GM12892 (cell line): ENCODE results near the gene ROBO4.

Experiments
- POLR2A ChIP-seq: IDR thresholded peaks from 2 replicates; pipeline ENCODE4 v1.6.1; 2011; ENCODE audit warnings: low read depth, low read length, control low read depth
- POLR2AphosphoS5 ChIP-seq: IDR thresholded peaks from 2 replicates; pipeline ENCODE4 v1.6.1; 2011; ENCODE audit warnings: low read depth, low read length, control low read depth
- TAF1 ChIP-seq: IDR thresholded peaks from 2 replicates; pipeline ENCODE4 v1.6.1; 2011; ENCODE audit warnings: low read depth, mild to moderate bottlenecking, control low read depth, low read length, borderline replicate concordance

DNA sequence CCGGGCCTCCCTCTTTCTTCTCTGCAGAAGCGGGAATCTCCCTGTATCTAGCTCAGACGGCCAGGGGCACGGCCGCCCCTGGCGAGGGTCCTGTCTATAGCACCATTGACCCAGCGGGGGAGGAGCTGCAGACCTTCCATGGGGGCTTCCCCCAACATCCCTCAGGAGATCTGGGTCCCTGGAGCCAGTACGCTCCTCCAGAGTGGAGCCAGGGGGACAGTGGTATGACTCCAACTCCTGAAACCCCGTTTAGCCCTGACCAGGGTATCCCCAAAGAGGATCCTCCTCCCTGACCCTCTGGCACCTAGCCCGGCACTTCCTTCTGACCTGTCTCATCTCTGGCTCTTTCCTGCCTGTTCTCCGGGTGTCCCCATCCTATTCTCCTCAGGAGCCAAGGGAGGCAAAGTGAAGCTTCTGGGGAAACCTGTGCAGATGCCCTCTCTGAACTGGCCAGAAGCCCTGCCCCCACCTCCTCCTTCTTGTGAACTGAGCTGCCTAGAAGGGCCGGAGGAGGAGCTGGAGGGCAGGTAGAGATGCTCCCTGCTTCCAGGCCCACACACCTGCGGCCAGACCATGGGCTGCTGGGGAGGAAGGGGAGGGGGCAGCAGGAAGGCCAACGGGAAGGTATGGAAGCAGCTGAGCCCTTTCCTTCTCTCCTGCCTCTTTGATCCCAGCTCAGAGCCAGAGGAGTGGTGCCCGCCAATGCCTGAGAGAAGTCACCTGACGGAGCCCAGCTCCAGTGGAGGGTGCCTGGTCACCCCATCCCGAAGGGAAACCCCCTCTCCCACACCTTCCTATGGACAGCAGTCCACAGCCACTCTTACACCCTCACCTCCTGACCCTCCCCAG lies 19.5 kb downstream of the ROBO4 start:
- no peak for TF ChIP-seq POLR2A
- no peak for TF ChIP-seq POLR2AphosphoS5
- no peak for TF ChIP-seq TAF1
